PC-3 (cell line): Measurements from ENCODE around the gene NCR2. TPM values are rescaled to one million over a fixed set of nuclear protein-coding genes. Genes with fewer than 3 reads are reported as not detected.

Experiments used
- ATAC-seq: fragments of 200-7000 bp; cut with Tn5 transposase; 2 replicates; pipeline ENCODE4 v1.9.1; 2020; ENCODE audit warnings: mild to moderate bottlenecking, moderate library complexity
- BruUV-seq: library from RNA; stranded (reverse); fragments of 400-500 nt; replicated peaks from 2 replicates; lab custom pipeline; 2021; lab: Mats Ljungman, UMichigan
- CTCF ChIA-PET: fragments of 300-600 bp; sonication (Branson Sonifier 250); formaldehyde crosslinking; loops from one replicate; lab custom pipeline; 2022; ENCODE audit warnings: antibody characterized with exemption; lab: Charles Lee
- POLR2A ChIA-PET: fragments of 300-600 bp; sonication (Branson Sonifier 250); formaldehyde crosslinking; loops from one replicate; lab custom pipeline; 2022; ENCODE audit warnings: antibody characterized with exemption; ENCODE audit not compliant: unreplicated experiment; lab: Charles Lee
- DNase-seq: peaks from one replicate; pipeline ENCODE4 v3.0.0-alpha.2; 2015
- H2AFZ ChIP-seq: fragments of 300-600 bp; sonication (generic); 2 replicates; pipeline ENCODE4 v1.6.0; 2016; ENCODE audit warnings: antibody characterized with exemption, low read length
- H3F3A ChIP-seq: fragments of 300-600 bp; sonication (generic); one replicate; pipeline ENCODE4 v1.6.0; 2017; ENCODE audit warnings: antibody characterized with exemption, low read length, control low read depth, mild to moderate bottlenecking; ENCODE audit not compliant: unreplicated experiment
- H3K27ac ChIP-seq: fragments of 300-600 bp; sonication (generic); 2 replicates; pipeline ENCODE4 v1.5.1; 2016; ENCODE audit warnings: mild to moderate bottlenecking, low read length
- H3K27me3 ChIP-seq: fragments of 300-600 bp; sonication (generic); 2 replicates; pipeline ENCODE4 v1.6.1; 2016; ENCODE audit warnings: low read length, mixed read lengths
- H3K36me3 ChIP-seq: fragments of 300-600 bp; sonication (generic); 2 replicates; pipeline ENCODE4 v1.6.1; 2016; ENCODE audit warnings: low read depth, mixed run types, low read length, mixed read lengths
- H3K4me1 ChIP-seq: fragments of 300-600 bp; sonication (generic); 2 replicates; pipeline ENCODE4 v1.5.1; 2016; ENCODE audit warnings: low read length; ENCODE audit not compliant: insufficient read depth
- H3K4me2 ChIP-seq: fragments of 300-600 bp; sonication (generic); 2 replicates; pipeline ENCODE4 v1.6.0; 2016; ENCODE audit warnings: low read length
- H3K4me3 ChIP-seq: fragments of 300-600 bp; sonication (generic); 2 replicates; pipeline ENCODE4 v1.5.1; 2016; ENCODE audit warnings: mild to moderate bottlenecking, low read length, mixed read lengths
- H3K79me2 ChIP-seq: fragments of 300-600 bp; sonication (generic); 2 replicates; pipeline ENCODE4 v1.6.1; 2017; ENCODE audit warnings: low read length, mixed read lengths
- H3K9ac ChIP-seq: fragments of 300-600 bp; sonication (generic); 2 replicates; pipeline ENCODE4 v1.6.0; 2016; ENCODE audit warnings: mild to moderate bottlenecking, low read length
- H3K9me2 ChIP-seq: fragments of 300-600 bp; sonication (generic); replicated peaks from 2 replicates; pipeline ENCODE4 v1.6.1; 2016; ENCODE audit warnings: mixed run types, low read length, mixed read lengths
- H3K9me3 ChIP-seq: fragments of 300-600 bp; sonication (generic); 2 replicates; pipeline ENCODE4 v1.6.1; 2016; ENCODE audit warnings: low read length, mixed read lengths
- H4K20me1 ChIP-seq: fragments of 300-600 bp; sonication (generic); 2 replicates; pipeline ENCODE4 v1.6.1; 2016; ENCODE audit warnings: low read length, mixed read lengths
- EZH2 ChIP-seq: fragments of 300-600 bp; sonication (generic); IDR thresholded peaks from one replicate; pipeline ENCODE4 v1.6.1; 2017; ENCODE audit warnings: antibody characterized with exemption, mild to moderate bottlenecking, low read length; ENCODE audit not compliant: unreplicated experiment
- EZH2phosphoT487 ChIP-seq: fragments of 300-600 bp; sonication (generic); IDR thresholded peaks from 2 replicates; pipeline ENCODE4 v1.6.1; 2018; ENCODE audit warnings: mild to moderate bottlenecking, antibody characterized with exemption, low read length, borderline replicate concordance
- intact Hi-C: fragments of 100-400 bp; cut with micrococcal nuclease; formaldehyde crosslinking; loops from 2 replicates; pipeline ENCODE4 v1.9.0; 2023
- total RNA-seq: library from RNA; depleted of rRNA; stranded (reverse); fragments of >200 nt; gene quantifications from 2 replicates; pipeline ENCODE4 v1.2.3, GENCODE V29; 2014
- TF ChIP-seq, protein P1 (sequence below): fragments of 300-600 bp; sonication (generic); conservative IDR thresholded peaks from 2 replicates; pipeline ENCODE4 v1.5.1; 2017; ENCODE audit warnings: antibody characterized with exemption, low read depth, mild to moderate bottlenecking, low read length

The NCR2 gene
- total RNA-seq, 1 experiment from 2014 or later = not detected

DNA sequence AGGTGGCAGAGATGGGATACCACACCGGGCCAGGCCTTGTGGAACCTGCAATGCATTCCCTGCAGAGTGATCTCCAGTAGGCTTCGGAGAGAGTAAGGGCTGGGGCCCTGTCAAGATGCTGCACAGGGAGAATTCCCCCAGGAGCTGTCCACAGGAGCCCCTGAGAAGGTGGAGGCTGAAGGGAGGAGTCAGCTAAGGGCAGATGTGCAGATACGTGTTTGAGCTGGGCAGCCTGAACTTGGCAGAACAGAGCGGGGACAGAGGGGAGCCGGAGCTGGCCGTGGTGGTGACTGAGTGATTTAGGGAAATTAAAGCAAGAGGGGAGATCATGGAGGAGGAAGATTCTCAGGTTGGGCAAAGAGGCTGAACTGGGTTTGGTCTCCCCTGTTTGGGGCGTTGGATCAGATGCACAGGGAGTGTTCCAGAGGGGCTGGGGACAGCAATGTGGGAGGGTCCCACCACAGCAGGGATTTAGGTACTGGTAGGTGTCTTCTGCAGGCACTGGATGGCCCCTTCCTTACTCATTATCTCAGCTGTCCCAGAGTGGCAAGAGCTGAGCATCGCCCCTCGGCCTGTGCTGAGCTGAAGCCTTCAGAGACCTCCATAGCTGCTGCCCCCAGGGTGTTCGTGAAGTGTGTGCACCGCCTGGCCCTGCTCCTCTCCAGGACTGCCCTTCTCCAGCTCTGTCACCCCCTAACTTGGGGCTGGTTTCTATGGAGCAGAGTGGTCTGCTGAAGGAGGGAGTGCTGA is 3.8 kb upstream of the NCR2 start:
- ChIA-PET POLR2A (no interaction called here), CTCF (no interaction called here)
- H3K9me2 ChIP-seq = no peaks in the 10 kb centered on the region
- H3K9ac ChIP-seq = no peak overlapping the region
- no peaks in the 10 kb centered on the region for H3K79me2 ChIP-seq
- H3K4me2 ChIP-seq = no peak overlapping the region
- DNase-seq (no peak), ATAC-seq (no peak)
- intact Hi-C loops = no loop called here
- H3F3A ChIP-seq = no peaks in the 10 kb centered on the region
- H2AFZ ChIP-seq = no peak overlapping the region
- TF ChIP-seq EZH2phosphoT487 = no peak
- TF ChIP-seq, protein P1, sequence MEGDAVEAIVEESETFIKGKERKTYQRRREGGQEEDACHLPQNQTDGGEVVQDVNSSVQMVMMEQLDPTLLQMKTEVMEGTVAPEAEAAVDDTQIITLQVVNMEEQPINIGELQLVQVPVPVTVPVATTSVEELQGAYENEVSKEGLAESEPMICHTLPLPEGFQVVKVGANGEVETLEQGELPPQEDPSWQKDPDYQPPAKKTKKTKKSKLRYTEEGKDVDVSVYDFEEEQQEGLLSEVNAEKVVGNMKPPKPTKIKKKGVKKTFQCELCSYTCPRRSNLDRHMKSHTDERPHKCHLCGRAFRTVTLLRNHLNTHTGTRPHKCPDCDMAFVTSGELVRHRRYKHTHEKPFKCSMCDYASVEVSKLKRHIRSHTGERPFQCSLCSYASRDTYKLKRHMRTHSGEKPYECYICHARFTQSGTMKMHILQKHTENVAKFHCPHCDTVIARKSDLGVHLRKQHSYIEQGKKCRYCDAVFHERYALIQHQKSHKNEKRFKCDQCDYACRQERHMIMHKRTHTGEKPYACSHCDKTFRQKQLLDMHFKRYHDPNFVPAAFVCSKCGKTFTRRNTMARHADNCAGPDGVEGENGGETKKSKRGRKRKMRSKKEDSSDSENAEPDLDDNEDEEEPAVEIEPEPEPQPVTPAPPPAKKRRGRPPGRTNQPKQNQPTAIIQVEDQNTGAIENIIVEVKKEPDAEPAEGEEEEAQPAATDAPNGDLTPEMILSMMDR = no peak
- TF ChIP-seq EZH2 = no peak
- no peak overlapping the region for H3K27ac ChIP-seq
- no TSS peak for BruUV-seq
- no peaks in the 10 kb centered on the region for H3K36me3 ChIP-seq
- peaks cover 91% of the 10 kb centered on the region for H3K27me3 ChIP-seq
- no peak overlapping the region for H3K4me3 ChIP-seq
- H3K4me1 ChIP-seq = no peaks in the 10 kb centered on the region
- no peaks in the 10 kb centered on the region for H4K20me1 ChIP-seq
- H3K9me3 ChIP-seq = no peaks in the 10 kb centered on the region

DNA sequence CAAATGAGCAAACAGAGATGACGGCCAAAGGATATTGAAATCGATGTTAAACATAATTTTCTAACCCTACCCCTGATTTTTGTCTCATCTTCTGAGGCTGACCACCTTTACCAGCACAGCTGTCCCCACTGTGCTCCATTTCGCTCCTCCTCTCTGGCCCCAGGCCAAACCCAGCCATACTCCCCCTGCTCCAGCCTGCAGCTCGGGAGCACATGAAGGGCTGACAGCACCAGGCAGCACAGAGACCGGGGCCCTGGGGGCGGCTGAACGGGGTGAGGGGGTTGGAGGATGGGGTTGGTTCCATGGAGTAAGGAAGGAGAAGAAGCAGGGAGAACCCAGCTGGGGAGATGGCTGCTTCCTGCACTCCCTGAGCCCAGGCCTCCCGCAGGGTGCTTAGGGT is 3.2 kb upstream of the NCR2 start:
- Histone ChIP-seq H2AFZ (no peak overlapping the region), H3K79me2 (no peaks in the 10 kb centered on the region), H3F3A (no peaks in the 10 kb centered on the region), H3K4me1 (no peaks in the 10 kb centered on the region), H3K9me2 (no peaks in the 10 kb centered on the region), H4K20me1 (no peaks in the 10 kb centered on the region), H3K4me3 (no peak overlapping the region), H3K36me3 (no peaks in the 10 kb centered on the region), H3K4me2 (no peak overlapping the region), H3K9ac (no peak overlapping the region), H3K27ac (no peak overlapping the region), H3K27me3 (peaks cover 90% of the 10 kb centered on the region), H3K9me3 (no peaks in the 10 kb centered on the region)
- POLR2A ChIA-PET = no interaction called here
- no peak for ATAC-seq
- intact Hi-C loops = no loop called here
- DNase-seq = no peak
- no TSS peak for BruUV-seq
- CTCF ChIA-PET = no interaction called here
- TF ChIP-seq, protein P1 = no peak
- TF ChIP-seq EZH2 (no peak), EZH2phosphoT487 (no peak)
